Spleen (tissue), 13 donors: Measurements from ENCODE around the gene OR6C1. TPM values are rescaled to one million over a fixed set of nuclear protein-coding genes. Genes with fewer than 3 reads are reported as not detected.

Source experiments
- DNase-seq: peaks from one replicate; pipeline ENCODE4 v3.0.0-alpha.2; 2020
- H3K27ac ChIP-seq, 8 donors: fragments of 200-600 bp; sonication (generic) in 7 of 8; 1 replicate in 4 of 8; 2 replicates in 4 of 8; pipeline versions ENCODE4 v1.5.0 to v1.8.0; 2016 to 2021; ENCODE audit warnings: inconsistent platforms in 4 of 8, mild to moderate bottlenecking in 4 of 8, moderate library complexity in 1 of 8
- H3K27me3 ChIP-seq, 7 donors: fragments of 200-600 bp; sonication (generic) in 6 of 7; replicated peaks in 1 of 7; 1 replicate in 4 of 7; 2 replicates in 3 of 7; pipeline versions ENCODE4 v1.5.0 to v1.8.0; 2016 to 2021; ENCODE audit warnings: inconsistent platforms in 3 of 7, mild to moderate bottlenecking in 1 of 7
- H3K36me3 ChIP-seq, 6 donors: fragments of 200-600 bp; sonication (generic) in 5 of 6; 1 replicate in 4 of 6; 2 replicates in 2 of 6; pipeline versions ENCODE4 v1.5.0 to v1.8.0; 2016 to 2021; ENCODE audit warnings: inconsistent platforms in 2 of 6
- H3K4me1 ChIP-seq, 6 donors: fragments of 200-600 bp; sonication (generic) in 5 of 6; 1 replicate in 3 of 6; 2 replicates in 3 of 6; pipeline versions ENCODE4 v1.5.0 to v1.8.0; 2016 to 2021; ENCODE audit warnings: inconsistent platforms in 3 of 6
- H3K4me3 ChIP-seq, 8 donors: fragments of 200-600 bp; sonication (generic) in 7 of 8; 1 replicate in 4 of 8; 2 replicates in 4 of 8; pipeline versions ENCODE4 v1.5.0 to v1.8.0; 2016 to 2021; ENCODE audit warnings: inconsistent platforms in 4 of 8, mild to moderate bottlenecking in 4 of 8, moderate library complexity in 2 of 8
- H3K9me3 ChIP-seq, 8 donors: fragments of 200-600 bp; sonication (generic) in 7 of 8; 1 replicate in 4 of 8; 2 replicates in 4 of 8; pipeline versions ENCODE4 v1.5.0 to v1.8.0; 2016 to 2021; ENCODE audit warnings: inconsistent platforms in 4 of 8
- CTCF ChIP-seq, 11 experiments: fragments of 200-600 bp in 7 of 11; fragments of 450-650 bp in 4 of 11; sonication (generic) in 4 of 11; IDR thresholded peaks in 8 of 11; conservative IDR thresholded peaks in 3 of 11; 1 replicate in 7 of 11; 2 replicates in 4 of 11; pipeline versions ENCODE4 v1.4.0 to v1.8.0; 2016 to 2021; ENCODE audit warnings: antibody characterized with exemption in 11 of 11, inconsistent platforms in 4 of 11, mild to moderate bottlenecking in 1 of 11
- POLR2A ChIP-seq, 3 donors: fragments of 450-650 bp; IDR thresholded peaks; one replicate each; pipeline ENCODE4 v1.5.1; 2017; ENCODE audit warnings: antibody characterized with exemption in 3 of 3, mild to moderate bottlenecking in 1 of 3
- POLR2AphosphoS5 ChIP-seq, 3 donors: sonication (generic); formaldehyde crosslinking; IDR thresholded peaks; one replicate each; pipeline ENCODE4 v1.5.1; 2017; ENCODE audit warnings: antibody characterized with exemption in 3 of 3
- WGBS, 5 donors: extraction: QIAGEN DNeasy Blood & Tissue Kit in 3 of 5; methylation state at CpG; one replicate each; pipeline versions ENCODE4 v1.1.5 to v1.1.7; 2013 to 2018; 5-methylcytosine and 5-hydroxymethylcytosine counted together
- intact Hi-C: fragments of 100-400 bp; cut with DNase I; formaldehyde crosslinking; loops from one replicate; pipeline ENCODE4 v1.15.0; 2023; ENCODE audit warnings: low total_unique reads
- long read RNA-seq, 2 donors: transcript quantifications; one replicate each; lab custom pipeline, GENCODE V29; 2026
- polyA plus RNA-seq, 3 donors: library from polyadenylated mRNA; stranded (reverse); fragments of 200-250 nt; gene quantifications; one replicate each; pipeline ENCODE4 v1.2.1, GENCODE V29; 2013
- total RNA-seq, 7 donors: library from RNA; depleted of rRNA in 3 of 7; stranded (reverse); fragments of >200 nt in 3 of 7; fragmentation: NEBNext Ultra II Directional in 4 of 7; extraction: Animal tissue kit (Norgen Biotek cat#: 25700) in 4 of 7; gene quantifications; one replicate each; pipeline versions ENCODE4 v1.1.0 to v1.2.1, GENCODE V29; 2016 to 2021
- donor health status: healthy with polysubstance abuse.
- donor health status: DM: no; HTN: no; CAD: no; lungs with moderate emphysema.
- donor health status: DM: no; HTN: no; CAD: no.
- donor health status: Bipolar disorder and iron deficiency.
- donor health status: healthy.
- donor health status: DM: no; HTN: no; CAD: no.
- donor health status: DM: yes; HTN: yes; CAD: no.

Gene OR6C1
- not detected for total RNA-seq
- not detected for polyA plus RNA-seq
- long read RNA-seq, donor 1, result 0 reads
- long read RNA-seq, donor 2, result 0 reads

- Histone ChIP-seq H3K4me1 (no peaks in the 10 kb centered on the region), H3K27ac (no peak within 1 kb of the TSS), H3K9me3 (peaks cover 0 to under 1% (median 0%) of the 10 kb centered on the region in 8 donors), H3K36me3 (no peaks in the 10 kb centered on the region), H3K27me3 (peaks cover 0 to 4% (median 0%) of the 10 kb centered on the region in 7 donors), H3K4me3 (no peak within 1 kb of the TSS)
- DNase-seq, result no peak
- intact Hi-C loops, result no loop called here
- WGBS, 5 donors, result 82 to 97% (median 90%) methylated on average over 2 of the region's 2 CpGs
- TF ChIP-seq POLR2A (IDR thresholded peaks at IDR 0.05) (no peak), POLR2AphosphoS5 (IDR thresholded peaks at IDR 0.05) (no peak), CTCF (IDR thresholded peaks at IDR 0.05 in 8 of 11, conservative IDR thresholded peaks at IDR 0.05 in 3 of 11) (no peak)
These were observed at the start of gene OR6C1 for GRCh38 chr12:55314043-55314442. OR6C1 (plus strand) TSS chr12:55314343; CDS start chr12:55320600, 6,257 bp downstream.

- TF ChIP-seq POLR2AphosphoS5 (IDR thresholded peaks at IDR 0.05), result no peak
- no peak for TF ChIP-seq CTCF (IDR thresholded peaks at IDR 0.05 in 8 of 11, conservative IDR thresholded peaks at IDR 0.05 in 3 of 11)
- no peak for TF ChIP-seq POLR2A (IDR thresholded peaks at IDR 0.05)
- 59 to 79% (median 73%) methylated on average over 2 of the region's 2 CpGs for WGBS, 5 donors
- intact Hi-C loops, result no loop called here
- H3K9me3 ChIP-seq, result peaks cover 0 to 5% (median 0%) of the 10 kb centered on the region in 8 donors
- H3K27ac ChIP-seq, result no peak overlapping the region
- no peaks in the 10 kb centered on the region for H3K36me3 ChIP-seq
- no peaks in the 10 kb centered on the region for H3K4me1 ChIP-seq
- no peak overlapping the region for H3K4me3 ChIP-seq
- H3K27me3 ChIP-seq, result peaks cover 0 to 7% (median 0%) of the 10 kb centered on the region in 7 donors
- DNase-seq, result no peak
These were observed 33.2 kb upstream of the OR6C1 start for GRCh38 chr12:55280991-55281390.

DNA sequence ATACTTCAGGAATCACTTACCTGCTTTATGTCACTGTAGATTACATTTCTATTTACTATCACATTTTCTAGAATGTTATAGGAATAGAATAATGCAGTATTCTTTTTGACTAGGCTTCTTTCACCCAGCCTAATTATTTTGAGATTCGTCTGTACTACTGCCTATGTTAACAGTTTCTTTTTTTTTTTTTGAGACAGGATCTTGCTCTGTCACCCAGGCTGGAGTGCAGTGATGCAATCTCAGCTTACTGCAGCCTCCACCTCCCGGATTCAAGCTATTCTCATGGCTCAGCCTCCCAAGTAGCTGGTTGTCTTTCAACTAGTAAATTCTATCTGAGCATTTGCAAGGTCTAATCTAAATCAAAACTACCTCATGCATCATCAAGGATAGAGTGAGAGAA lies 24.1 kb upstream of the OR6C1 start:
- Histone ChIP-seq H3K27ac (no peak overlapping the region), H3K4me1 (no peaks in the 10 kb centered on the region), H3K4me3 (no peak overlapping the region), H3K27me3 (peaks cover 0 to 11% (median 0%) of the 10 kb centered on the region in 7 donors), H3K36me3 (no peaks in the 10 kb centered on the region), H3K9me3 (no peaks in the 10 kb centered on the region)
- TF ChIP-seq POLR2AphosphoS5 (IDR thresholded peaks at IDR 0.05) (no peak), POLR2A (IDR thresholded peaks at IDR 0.05) (no peak), CTCF (IDR thresholded peaks at IDR 0.05 in 8 of 11, conservative IDR thresholded peaks at IDR 0.05 in 3 of 11) (no peak)
- DNase-seq, result no peak
- WGBS, 5 donors, result 41 to 65% (median 62%) methylated on average over 2 of the region's 2 CpGs
- intact Hi-C loops, result no loop called here

DNA sequence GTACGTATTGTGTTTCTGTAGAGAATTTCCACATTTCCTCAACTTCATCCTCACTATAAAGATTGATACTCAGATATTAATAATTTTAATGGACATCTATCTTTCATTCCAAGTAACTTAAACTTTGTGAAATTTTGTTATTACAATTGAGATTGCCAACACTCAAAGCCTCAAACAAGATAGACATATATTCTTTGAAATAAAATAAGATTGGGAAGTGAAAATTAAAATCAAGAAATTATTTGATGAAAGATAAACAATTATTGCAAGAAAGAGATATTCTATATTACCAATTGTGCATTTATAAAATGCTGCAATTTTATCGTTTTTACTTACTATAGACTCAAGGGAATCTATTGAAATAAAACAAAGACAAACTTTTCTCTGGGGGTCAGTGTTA lies 17.7 kb upstream of the OR6C1 start, which contains the start of gene OR6C6:
TSS of gene OR6C6 (minus strand) at position 101 of the 400 bp plus-strand sequence. CDS start 1,337 bp downstream, outside the sequence.
- Histone ChIP-seq H3K27ac (no peak within 1 kb of the TSS), H3K4me1 (no peaks in the 10 kb centered on the region), H3K36me3 (no peaks in the 10 kb centered on the region), H3K4me3 (no peak within 1 kb of the TSS), H3K27me3 (no peaks in the 10 kb centered on the region), H3K9me3 (peaks cover 0 to 4% (median 0%) of the 10 kb centered on the region in 8 donors)
- no peak for TF ChIP-seq POLR2A (IDR thresholded peaks at IDR 0.05)
- no peak for TF ChIP-seq CTCF (IDR thresholded peaks at IDR 0.05 in 8 of 11, conservative IDR thresholded peaks at IDR 0.05 in 3 of 11)
- TF ChIP-seq POLR2AphosphoS5 (IDR thresholded peaks at IDR 0.05), result no peak
- WGBS, 5 donors, result 69 to 86% (median 78%) methylated on average over 2 of the region's 2 CpGs
- DNase-seq, result no peak
- intact Hi-C loops, result no loop called here
